HG03354 (cell line): ENCODE data around the gene MED26.
"Not testable (repeated sequence)": the region's sequence is repeated elsewhere in the genome, so short reads cannot be mapped to it uniquely, and the experiment has no call there.

Experiments
- ATAC-seq: cut with Tn5 transposase; IDR thresholded peaks from one replicate; pipeline ENCODE4 v1.9.1; 2021; ENCODE audit warnings: mild to moderate bottlenecking; ENCODE audit not compliant: unreplicated experiment, poor library complexity, severe bottlenecking

Gene MED26

GRCh38 chr19:16548956-16549355 lies 79.0 kb downstream of the MED26 start:
- ATAC-seq, result no peak

GRCh38 chr19:16544473-16545231 lies 83.4 kb downstream of the MED26 start:
- no peak for ATAC-seq

GRCh38 chr19:16543734-16544133 lies 84.3 kb downstream of the MED26 start:
- not testable (repeated sequence) for ATAC-seq

- no peak for ATAC-seq
Observed at GRCh38 chr19:16542910-16543472, 85.0 kb downstream of the MED26 start.

GRCh38 chr19:16542045-16542909 lies 85.7 kb downstream of the MED26 start, which contains the start of gene CHERP:
TSS of gene CHERP (minus strand) at chr19:16542437. CDS start at chr19:16542378, 59 bp downstream.
- peak; percentile 81 for ATAC-seq

- no peak for ATAC-seq
Observed at GRCh38 chr19:16541526-16542044, 86.4 kb downstream of the MED26 start.

GRCh38 chr19:16540948-16541347 lies 87.1 kb downstream of the MED26 start:
- no peak for ATAC-seq

- no peak for ATAC-seq
Observed at GRCh38 chr19:16537111-16537510, 90.9 kb downstream of the MED26 start.

- no peak for ATAC-seq
Observed at GRCh38 chr19:16536130-16536529, 91.9 kb downstream of the MED26 start.

- ATAC-seq, result no peak
Observed at GRCh38 chr19:16535381-16535780, 92.6 kb downstream of the MED26 start.

GRCh38 chr19:16532440-16533234 lies 95.4 kb downstream of the MED26 start:
- ATAC-seq, result no peak

- no peak for ATAC-seq
Observed at GRCh38 chr19:16531380-16531669, 96.7 kb downstream of the MED26 start.

GRCh38 chr19:16530540-16531379 lies 97.2 kb downstream of the MED26 start:
- ATAC-seq, result no peak

GRCh38 chr19:16529466-16530144 lies 98.4 kb downstream of the MED26 start:
- ATAC-seq, result no peak

GRCh38 chr19:16527971-16528521 lies 100.0 kb downstream of the MED26 start:
- ATAC-seq, result no peak

GRCh38 chr19:16527334-16527935 lies 100.6 kb downstream of the MED26 start:
- ATAC-seq, result no peak

GRCh38 chr19:16525751-16526481 lies 102.1 kb downstream of the MED26 start:
- ATAC-seq, result no peak
